Stomach (tissue), 9 donors: ENCODE results near the gene EPB41L4B. TPM values are rescaled to one million over a fixed set of nuclear protein-coding genes. Genes with fewer than 3 reads are reported as not detected.

Source experiments
- DNase-seq, 2 donors: peaks; one replicate each; pipeline versions ENCODE4 v3.0.0 to v3.0.0-alpha.2; 2013 to 2019
- H3K27ac ChIP-seq, 5 donors: fragments of 200-600 bp in 4 of 5; sonication (generic) in 4 of 5; one replicate each; pipeline ENCODE4 v1.5.1; 2013 to 2019; ENCODE audit warnings: mild to moderate bottlenecking in 1 of 5, moderate library complexity in 1 of 5
- H3K27me3 ChIP-seq, 3 donors: fragments of 200-600 bp; sonication (generic); one replicate each; pipeline ENCODE4 v1.5.1; 2017 to 2019; ENCODE audit warnings: mixed run types in 1 of 3
- H3K36me3 ChIP-seq, 4 donors: fragments of 200-600 bp; sonication (generic); 1 replicate in 3 of 4; 2 replicates in 1 of 4; pipeline ENCODE4 v1.5.1; 2016 to 2019
- H3K4me1 ChIP-seq, 4 donors: fragments of 200-600 bp; sonication (generic); one replicate each; pipeline ENCODE4 v1.5.1; 2016 to 2019
- H3K4me3 ChIP-seq, 4 donors: fragments of 200-600 bp; sonication (generic) in 3 of 4; one replicate each; pipeline ENCODE4 v1.5.1; 2016 to 2019; ENCODE audit warnings: mild to moderate bottlenecking in 1 of 4
- H3K9me3 ChIP-seq, 4 donors: fragments of 200-600 bp; sonication (generic); one replicate each; pipeline ENCODE4 v1.5.1; 2016 to 2019
- CTCF ChIP-seq, 7 experiments: fragments of 450-650 bp in 4 of 7; fragments of 200-600 bp in 3 of 7; sonication (generic) in 3 of 7; IDR thresholded peaks; one replicate each; pipeline ENCODE4 v1.5.1; 2016 to 2019; ENCODE audit warnings: antibody characterized with exemption in 7 of 7, control low read depth in 2 of 7, mild to moderate bottlenecking in 1 of 7
- EP300 ChIP-seq: sonication (generic); formaldehyde crosslinking; IDR thresholded peaks from one replicate; pipeline ENCODE4 v1.6.1; 2017; ENCODE audit warnings: antibody characterized with exemption
- POLR2A ChIP-seq, 4 donors: fragments of 450-650 bp; IDR thresholded peaks; one replicate each; pipeline ENCODE4 v1.6.1; 2016; ENCODE audit warnings: antibody characterized with exemption in 4 of 4, control low read depth in 2 of 4, mild to moderate bottlenecking in 1 of 4, moderate library complexity in 1 of 4
- POLR2AphosphoS5 ChIP-seq, 3 donors: sonication (generic); formaldehyde crosslinking; IDR thresholded peaks; one replicate each; pipeline ENCODE4 v1.6.1; 2016; ENCODE audit warnings: antibody characterized with exemption in 3 of 3
- WGBS, 5 donors: extraction: QIAGEN DNeasy Blood & Tissue Kit in 3 of 5; methylation state at CpG; one replicate each; pipeline versions ENCODE4 v1.1.5 to v1.1.7; 2013 to 2018; 5-methylcytosine and 5-hydroxymethylcytosine counted together
- intact Hi-C: fragments of 100-400 bp; cut with DNase I; formaldehyde crosslinking; loops from one replicate; pipeline ENCODE4 v1.15.1; 2023; ENCODE audit warnings: low total_unique reads
- polyA plus RNA-seq, 3 donors: library from polyadenylated mRNA; stranded (reverse); fragments of 200-250 nt; gene quantifications; one replicate each; pipeline ENCODE4 v1.2.3, GENCODE V29; 2013
- total RNA-seq, 5 donors: library from RNA; depleted of rRNA; stranded (reverse); fragments of >200 nt; gene quantifications; one replicate each; pipeline versions ENCODE4 v1.1.0 to v1.2.3, GENCODE V29; 2014 to 2016
- donor health status: healthy with polysubstance abuse.
- donor health status: Bipolar disorder and iron deficiency.
- donor health status: healthy.

EPB41L4B gene
- total and polyA plus RNA-seq, 8 donors, result 9.2 to 52.4 (median 24.4) TPM

DNA sequence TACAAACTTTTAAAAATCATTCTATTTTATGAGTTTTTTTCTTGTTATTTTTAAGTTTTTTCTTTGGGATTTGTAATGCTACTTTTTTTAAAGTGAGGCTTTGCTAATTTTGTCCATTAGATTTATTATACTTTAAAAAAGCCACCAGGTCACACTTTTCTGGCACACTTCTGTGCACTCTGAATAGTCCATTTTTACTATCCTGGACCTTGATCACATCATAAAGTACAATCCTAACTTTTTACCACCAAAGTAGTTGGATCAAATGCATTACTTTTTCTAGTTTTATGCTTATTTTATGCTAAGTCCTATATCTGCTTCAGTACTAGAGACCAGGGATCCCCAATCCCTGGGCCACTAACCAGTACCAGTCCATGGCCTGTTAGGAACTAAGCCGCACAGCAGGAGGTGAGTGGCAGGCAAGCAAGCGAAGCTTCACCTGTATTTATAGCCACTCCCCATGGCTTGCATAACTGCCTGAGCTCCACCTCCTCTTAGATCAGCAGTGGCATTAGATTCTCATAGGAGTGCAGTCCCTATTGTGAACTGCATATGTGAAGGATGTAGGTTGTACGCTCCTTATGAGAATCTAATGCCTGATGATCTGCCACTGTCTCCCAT is 169.8 kb downstream of the EPB41L4B start:
- DNase-seq, result peak in 1 of 2 donors; percentile 31
- Histone ChIP-seq H3K4me3 (no peak overlapping the region), H3K4me1 (no peaks in the 10 kb centered on the region), H3K36me3 (no peaks in the 10 kb centered on the region), H3K9me3 (peaks cover 0 to 13% (median 8%) of the 10 kb centered on the region in 4 donors), H3K27ac (no peak overlapping the region), H3K27me3 (no peaks in the 10 kb centered on the region)
- 67 to 76% (median 69%) methylated on average over 3 of the region's 3 CpGs for WGBS, 5 donors
- no peak for TF ChIP-seq POLR2AphosphoS5 (IDR thresholded peaks at IDR 0.05)
- no peak for TF ChIP-seq POLR2A (IDR thresholded peaks at IDR 0.05)
- TF ChIP-seq EP300, result no peak
- TF ChIP-seq CTCF (IDR thresholded peaks at IDR 0.05), result no peak
- intact Hi-C loops, result no loop called here

- intact Hi-C loops, result no loop called here
- peaks cover 0 to 13% (median 8%) of the 10 kb centered on the region in 4 donors for H3K9me3 ChIP-seq
- TF ChIP-seq CTCF (IDR thresholded peaks at IDR 0.05) (no peak), EP300 (no peak), POLR2A (IDR thresholded peaks at IDR 0.05) (no peak), POLR2AphosphoS5 (IDR thresholded peaks at IDR 0.05) (no peak)
- no peak overlapping the region for H3K27ac ChIP-seq
- no peak overlapping the region for H3K4me3 ChIP-seq
- no peaks in the 10 kb centered on the region for H3K36me3 ChIP-seq
- DNase-seq, result no peak
- no peaks in the 10 kb centered on the region for H3K4me1 ChIP-seq
- no peaks in the 10 kb centered on the region for H3K27me3 ChIP-seq
- 77 to 92% (median 90%) methylated on average over 4 of the region's 4 CpGs for WGBS, 5 donors
Measured at GRCh38 chr9:109149722-109150121, 171.1 kb downstream of the EPB41L4B start.

- TF ChIP-seq EP300, result no peak
- TF ChIP-seq CTCF (IDR thresholded peaks at IDR 0.05), result no peak
- no peak for TF ChIP-seq POLR2A (IDR thresholded peaks at IDR 0.05)
- TF ChIP-seq POLR2AphosphoS5 (IDR thresholded peaks at IDR 0.05), result no peak
- Histone ChIP-seq H3K27me3 (no peaks in the 10 kb centered on the region), H3K4me1 (peaks cover 0 to 2% (median under 1%) of the 10 kb centered on the region in 4 donors), H3K4me3 (no peak overlapping the region), H3K27ac (no peak overlapping the region), H3K36me3 (no peaks in the 10 kb centered on the region), H3K9me3 (peaks cover 0 to 13% (median 8%) of the 10 kb centered on the region in 4 donors)
- WGBS, 5 donors, result 81 to 90% (median 87%) methylated on average over 4 to 5 of the region's 5 CpGs
- DNase-seq, result no peak
- intact Hi-C loops, result no loop called here
Measured at GRCh38 chr9:109149089-109149488, 171.8 kb downstream of the EPB41L4B start.

- Histone ChIP-seq H3K36me3 (no peaks in the 10 kb centered on the region), H3K9me3 (no peaks in the 10 kb centered on the region), H3K4me3 (no peak overlapping the region), H3K4me1 (peaks cover 0 to 5% (median 2%) of the 10 kb centered on the region in 4 donors), H3K27me3 (no peaks in the 10 kb centered on the region), H3K27ac (no peak overlapping the region)
- DNase-seq, result no peak
- TF ChIP-seq POLR2A (IDR thresholded peaks at IDR 0.05), result no peak
- no peak for TF ChIP-seq CTCF (IDR thresholded peaks at IDR 0.05)
- TF ChIP-seq POLR2AphosphoS5 (IDR thresholded peaks at IDR 0.05), result no peak
- TF ChIP-seq EP300, result no peak
- intact Hi-C loops, result no loop called here
- WGBS, 5 donors, result 67 to 76% (median 74%) methylated on average over 6 of the region's 6 CpGs
Measured at GRCh38 chr9:109145051-109145450, 175.8 kb downstream of the EPB41L4B start.
